ENCODE results near the gene SVOPL.

GRCh38 chr7:138701537-138701923 lies 368 bp upstream of the SVOPL start:
- no peak for TF ChIP-seq L3MBTL2 (conservative IDR thresholded peaks at IDR 0.05)
- TF ChIP-seq TARDBP (IDR thresholded peaks at IDR 0.05): no peak
- no peak for TF ChIP-seq SP1 (IDR thresholded peaks at IDR 0.05)

All from HEK293T (cell line).